ENCODE data around the gene NAXD. TPM values are rescaled to one million over a fixed set of nuclear protein-coding genes. Genes with fewer than 3 reads are reported as not detected.
"Not testable (repeated sequence)": the region's sequence is repeated elsewhere in the genome, so short reads cannot be mapped to it uniquely, and the experiment has no call there.

NAXD gene
- total and polyA plus RNA-seq, 10 donors: 25.1 to 40.9 (median 34.1) TPM

DNA sequence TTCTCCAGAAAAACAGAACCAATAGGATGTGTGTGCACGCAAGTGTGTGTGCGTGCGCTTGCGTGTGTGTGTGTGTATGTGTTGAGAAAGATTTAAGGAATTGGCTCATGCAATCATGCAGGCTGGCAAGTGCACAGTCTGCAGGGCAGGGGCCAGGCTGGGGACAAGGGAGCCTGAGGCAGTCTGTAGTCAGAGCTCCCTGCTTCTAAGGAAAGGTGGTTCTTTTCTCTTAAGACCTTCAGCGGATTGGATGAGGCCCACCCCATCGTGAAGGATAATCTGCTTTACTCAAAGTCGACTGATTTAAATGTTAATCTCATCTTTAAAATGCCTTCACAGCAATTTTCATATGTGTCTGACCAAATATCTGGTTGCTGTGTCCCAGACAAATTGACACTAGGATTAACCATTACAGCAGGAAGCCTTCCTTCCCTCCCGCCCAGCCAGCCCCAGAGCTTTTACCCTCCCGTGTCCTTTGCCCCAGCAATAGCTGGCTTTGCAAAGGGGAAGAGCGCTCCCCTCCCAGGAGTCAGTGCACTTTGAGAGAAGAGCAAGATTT, 15.0 kb upstream of the NAXD start:
- TF ChIP-seq POLR2A (IDR thresholded peaks at IDR 0.05) (no peak), POLR2AphosphoS5 (IDR thresholded peaks at IDR 0.05) (no peak)
- TF ChIP-seq, protein P1, sequence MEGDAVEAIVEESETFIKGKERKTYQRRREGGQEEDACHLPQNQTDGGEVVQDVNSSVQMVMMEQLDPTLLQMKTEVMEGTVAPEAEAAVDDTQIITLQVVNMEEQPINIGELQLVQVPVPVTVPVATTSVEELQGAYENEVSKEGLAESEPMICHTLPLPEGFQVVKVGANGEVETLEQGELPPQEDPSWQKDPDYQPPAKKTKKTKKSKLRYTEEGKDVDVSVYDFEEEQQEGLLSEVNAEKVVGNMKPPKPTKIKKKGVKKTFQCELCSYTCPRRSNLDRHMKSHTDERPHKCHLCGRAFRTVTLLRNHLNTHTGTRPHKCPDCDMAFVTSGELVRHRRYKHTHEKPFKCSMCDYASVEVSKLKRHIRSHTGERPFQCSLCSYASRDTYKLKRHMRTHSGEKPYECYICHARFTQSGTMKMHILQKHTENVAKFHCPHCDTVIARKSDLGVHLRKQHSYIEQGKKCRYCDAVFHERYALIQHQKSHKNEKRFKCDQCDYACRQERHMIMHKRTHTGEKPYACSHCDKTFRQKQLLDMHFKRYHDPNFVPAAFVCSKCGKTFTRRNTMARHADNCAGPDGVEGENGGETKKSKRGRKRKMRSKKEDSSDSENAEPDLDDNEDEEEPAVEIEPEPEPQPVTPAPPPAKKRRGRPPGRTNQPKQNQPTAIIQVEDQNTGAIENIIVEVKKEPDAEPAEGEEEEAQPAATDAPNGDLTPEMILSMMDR (IDR thresholded peaks at IDR 0.05 in 8 of 11, conservative IDR thresholded peaks at IDR 0.05 in 3 of 11): no peak
- DNase-seq: no peak
- Histone ChIP-seq H3K27me3 (replicated peaks in 1 of 7) (no peaks in the 10 kb centered on the region), H3K4me3 (no peak overlapping the region), H3K4me1 (no peaks in the 10 kb centered on the region), H3K27ac (no peak overlapping the region), H3K9me3 (no peaks in the 10 kb centered on the region), H3K36me3 (no peaks in the 10 kb centered on the region)
- WGBS, 5 donors: 86 to 93% (median 89%) methylated on average over 10 of the region's 10 CpGs
- intact Hi-C loops (cut with DNase I; ENCODE audit: low total_unique reads): no loop called here

- WGBS, 5 donors: 78 to 93% (median 91%) methylated on average over 4 of the region's 4 CpGs
- Histone ChIP-seq H3K4me1 (no peaks in the 10 kb centered on the region), H3K4me3 (no peak overlapping the region), H3K9me3 (no peaks in the 10 kb centered on the region), H3K36me3 (no peaks in the 10 kb centered on the region), H3K27me3 (replicated peaks in 1 of 7) (no peaks in the 10 kb centered on the region), H3K27ac (no peak overlapping the region)
- intact Hi-C loops (cut with DNase I; ENCODE audit: low total_unique reads): no loop called here
- TF ChIP-seq POLR2AphosphoS5 (IDR thresholded peaks at IDR 0.05) (no peak), POLR2A (IDR thresholded peaks at IDR 0.05) (no peak)
- TF ChIP-seq, protein P1 (IDR thresholded peaks at IDR 0.05 in 8 of 11, conservative IDR thresholded peaks at IDR 0.05 in 3 of 11): no peak
- no peak for DNase-seq
These were observed 14.4 kb upstream of the NAXD start for GRCh38 chr13:110600980-110601379.

DNA sequence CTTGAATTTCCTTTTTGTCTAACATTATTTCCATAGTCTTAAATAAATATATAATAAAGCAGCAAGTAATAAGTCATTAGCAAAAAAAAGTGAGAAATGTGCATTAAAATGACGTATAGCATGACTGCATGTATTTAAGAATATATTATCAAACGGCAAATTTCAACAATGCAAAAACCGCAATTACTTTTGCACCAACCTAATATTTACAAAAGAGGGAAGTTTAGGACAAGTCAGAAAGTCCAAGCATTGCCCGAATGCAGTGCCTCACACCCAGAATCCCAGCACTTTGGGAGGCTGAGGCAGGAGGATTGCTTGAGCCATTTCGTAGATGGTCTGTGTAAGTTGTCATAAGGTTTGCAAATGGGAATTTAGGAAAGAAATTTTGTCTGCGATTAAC, 10.2 kb upstream of the NAXD start:
- Histone ChIP-seq H3K9me3 (no peaks in the 10 kb centered on the region), H3K27ac (no peak overlapping the region), H3K4me3 (no peak overlapping the region), H3K4me1 (peaks cover 0 to 12% (median 4%) of the 10 kb centered on the region in 6 donors), H3K27me3 (replicated peaks in 1 of 7) (no peaks in the 10 kb centered on the region), H3K36me3 (no peaks in the 10 kb centered on the region)
- 90 to 96% (median 93%) methylated on average over 6 of the region's 6 CpGs for WGBS, 5 donors
- TF ChIP-seq POLR2AphosphoS5 (IDR thresholded peaks at IDR 0.05) (no peak), POLR2A (IDR thresholded peaks at IDR 0.05) (no peak)
- TF ChIP-seq, protein P1 (IDR thresholded peaks at IDR 0.05 in 8 of 11, conservative IDR thresholded peaks at IDR 0.05 in 3 of 11): no peak
- no peak for DNase-seq
- intact Hi-C loops (cut with DNase I; ENCODE audit: low total_unique reads): no loop called here

- DNase-seq; intact Hi-C loops (cut with DNase I; ENCODE audit: low total_unique reads); H3K9me3 ChIP-seq; H3K36me3 ChIP-seq; H3K4me3 ChIP-seq; H3K27ac ChIP-seq; H3K27me3 ChIP-seq (replicated peaks in 1 of 7): not testable (repeated sequence)
- whole genome bisulfite sequencing, 5 donors: 94 to 97% (median 95%) methylated on average over 5 to 31 of the region's 33 CpGs
- peaks cover 0 to 12% (median 4%) of the 10 kb centered on the region in 6 donors for H3K4me1 ChIP-seq
These were observed 9.1 kb upstream of the NAXD start for GRCh38 chr13:110606281-110606680.

All from spleen (tissue), 11 donors.